ENCODE results near the gene RECK.
"Not testable (repeated sequence)": the region's sequence is repeated elsewhere in the genome, so short reads cannot be mapped to it uniquely, and the experiment has no call there.

RECK gene

GRCh38 chr9:36119476-36119875 lies 82.8 kb downstream of the RECK start:
- no peak for DNase-seq

- DNase-seq, result peak; percentile 28
These were observed 84.0 kb downstream of the RECK start for GRCh38 chr9:36120705-36121104.

DNA sequence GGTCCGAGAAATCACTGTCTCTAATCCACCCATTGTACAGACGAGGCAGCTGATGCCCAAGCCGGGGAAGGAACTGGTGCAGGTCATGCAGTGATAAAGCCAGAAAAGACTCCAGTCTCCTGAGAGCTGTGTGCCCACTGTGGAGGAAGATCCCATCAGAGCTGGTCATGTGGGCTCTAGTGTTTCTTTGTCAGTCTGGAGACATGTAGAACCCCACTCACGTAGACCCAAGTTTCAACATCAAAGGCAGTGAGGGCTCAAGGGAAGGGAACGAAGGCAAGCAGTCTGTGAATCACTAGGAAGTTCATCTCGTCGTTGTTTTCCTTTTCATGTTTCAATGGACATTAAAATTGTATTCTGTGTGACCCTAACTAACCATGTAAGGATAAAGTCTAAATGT lies 85.3 kb downstream of the RECK start:
- DNase-seq, result no peak

GRCh38 chr9:36123515-36123914 lies 86.8 kb downstream of the RECK start:
- no peak for DNase-seq

DNA sequence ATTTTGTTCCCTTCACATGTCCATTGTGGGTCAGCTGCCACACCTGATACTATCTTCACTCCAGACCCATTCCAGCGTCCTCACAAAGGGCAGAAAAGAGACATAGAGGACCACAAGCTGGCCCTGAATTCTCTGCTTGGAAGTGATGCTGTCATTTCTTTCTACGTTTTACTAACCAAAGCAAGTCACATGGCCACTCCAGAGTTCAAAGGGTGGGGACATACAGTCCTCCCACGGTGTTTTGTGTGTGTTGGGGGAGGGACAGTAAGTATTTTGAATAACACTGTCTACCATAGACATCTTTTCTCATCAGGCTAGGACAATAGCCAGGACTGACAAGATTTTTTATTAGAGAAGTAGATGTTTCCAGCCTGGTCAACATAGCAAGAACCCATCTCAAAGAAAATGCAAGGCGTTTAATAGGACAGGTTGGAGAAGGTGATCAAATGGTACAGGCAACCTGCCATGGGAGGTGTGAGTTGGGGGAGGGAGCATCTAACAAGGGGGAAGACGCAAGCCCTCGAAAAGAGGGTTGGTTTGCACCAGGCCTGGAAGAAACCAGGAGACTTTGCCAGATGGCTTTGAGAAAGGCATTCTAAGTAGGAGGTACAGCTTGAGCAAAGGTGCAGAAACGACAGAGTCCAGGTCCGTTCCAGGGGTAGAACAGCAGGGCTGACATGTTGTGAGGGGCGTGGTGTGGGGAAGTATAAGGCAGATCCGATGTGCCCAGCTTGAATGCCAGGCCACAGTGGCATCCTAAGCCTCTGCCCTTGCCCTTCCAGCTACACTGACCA lies 88.5 kb downstream of the RECK start:
- no peak for DNase-seq

DNA sequence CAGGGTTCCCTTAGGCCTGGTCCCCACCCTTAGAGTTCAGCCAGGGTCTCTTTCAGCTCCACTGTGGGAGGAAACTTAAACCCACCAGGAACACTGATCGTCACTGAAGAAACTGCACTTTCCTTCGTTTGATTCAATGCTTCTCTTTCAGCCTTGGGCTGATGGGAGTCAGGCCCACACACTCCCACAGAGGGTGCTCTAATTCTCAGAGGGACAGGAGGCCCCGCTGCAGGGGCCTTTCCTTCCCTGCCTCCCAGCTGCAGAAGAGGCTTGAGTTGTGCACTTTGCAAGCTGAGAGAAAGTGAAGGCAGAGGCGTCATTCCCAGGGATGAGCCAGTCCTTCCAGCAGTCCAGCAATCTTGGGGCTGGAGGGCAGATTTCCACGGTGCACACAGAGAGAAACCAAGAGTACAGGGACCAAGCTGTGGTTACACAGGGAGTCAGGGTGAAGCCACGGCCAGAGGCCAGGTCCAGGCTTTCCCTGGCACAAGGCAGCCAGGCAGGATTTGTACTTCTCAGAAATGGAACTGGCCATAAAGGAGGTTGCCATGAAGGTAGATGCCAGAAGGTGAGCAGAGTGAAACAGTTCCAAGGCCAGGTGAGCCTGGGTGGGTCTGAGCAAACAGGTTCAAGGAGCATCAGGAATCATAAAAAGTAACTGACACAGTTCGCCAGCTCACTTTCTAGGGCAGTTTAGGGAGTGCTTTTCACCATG lies 89.5 kb downstream of the RECK start:
- DNase-seq, result no peak

DNA sequence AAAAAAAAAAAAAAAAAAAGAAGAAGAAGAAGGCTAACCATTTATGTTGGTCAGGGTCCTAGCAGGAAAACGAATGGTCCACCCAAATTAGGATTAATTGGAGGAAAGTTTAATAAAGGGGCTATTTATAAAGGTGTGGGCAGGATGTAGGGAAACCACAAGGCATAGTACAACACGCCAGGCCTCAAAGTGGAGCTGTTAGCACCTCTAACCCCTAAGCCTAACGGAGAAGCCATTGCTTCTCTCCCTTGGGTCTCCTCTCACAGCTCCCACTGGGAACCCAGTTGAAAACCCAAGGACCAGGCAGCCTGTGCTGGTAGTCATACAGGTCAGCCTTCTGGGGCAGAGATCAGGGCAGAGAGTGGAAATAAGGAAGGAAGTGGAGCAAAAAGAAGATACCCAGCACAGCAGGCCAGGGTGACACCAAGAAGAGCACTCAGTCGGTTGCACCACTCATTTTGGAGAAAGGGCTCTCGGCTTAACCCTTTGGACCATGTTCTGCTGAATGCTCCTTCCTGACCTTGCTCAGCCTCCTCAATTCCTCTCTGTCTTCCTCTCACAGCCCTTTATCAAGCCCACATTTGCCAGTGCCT lies 91.0 kb downstream of the RECK start:
- DNase-seq, result no peak

DNA sequence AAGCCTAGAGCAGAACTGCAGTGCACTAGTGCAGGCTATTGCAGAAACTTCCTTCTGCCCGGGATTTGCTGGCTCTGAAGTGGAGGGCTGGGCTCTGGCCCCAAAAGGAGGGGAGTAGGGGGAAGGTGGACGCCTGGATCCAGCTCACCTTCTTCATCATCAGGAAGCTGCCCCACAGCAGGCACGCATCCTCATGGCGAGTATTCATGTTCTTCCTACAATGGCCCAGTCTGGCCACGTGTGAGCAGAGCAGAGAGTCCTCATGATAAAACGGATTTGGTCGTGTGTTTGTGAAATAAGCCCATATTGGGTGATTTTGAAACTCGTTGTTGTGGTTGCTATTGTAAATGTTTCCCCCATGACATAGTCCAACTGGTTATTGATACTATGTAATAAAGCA lies 91.6 kb downstream of the RECK start:
- DNase-seq, result no peak

- no peak for DNase-seq
These were observed 92.4 kb downstream of the RECK start for GRCh38 chr9:36129139-36129538.

DNA sequence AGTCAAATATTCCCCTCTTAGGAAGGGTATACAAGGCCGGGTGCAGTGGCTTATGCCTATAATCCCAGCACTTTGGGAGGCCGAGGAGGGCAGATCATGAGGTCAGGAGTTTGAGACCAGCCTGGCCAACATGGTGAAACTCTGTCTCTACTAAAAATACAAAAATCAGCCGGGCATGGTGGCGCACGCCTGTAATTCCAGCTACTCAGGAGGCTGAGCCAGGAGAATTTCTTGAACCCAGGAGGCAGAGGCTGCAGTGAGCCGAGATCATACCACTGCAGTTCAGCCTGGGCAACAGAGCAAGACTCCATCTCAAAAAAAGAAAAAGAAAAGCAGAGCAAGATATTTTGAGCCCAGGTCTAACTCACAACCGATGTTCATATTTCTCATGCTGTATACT lies 95.0 kb downstream of the RECK start:
- DNase-seq, result not testable (repeated sequence)

- DNase-seq, result peak; percentile 30
These were observed 95.4 kb downstream of the RECK start for GRCh38 chr9:36132086-36132485.

- no peak for DNase-seq
These were observed 98.2 kb downstream of the RECK start for GRCh38 chr9:36134761-36135505.

GRCh38 chr9:36135741-36136271 lies 99.1 kb downstream of the RECK start:
- DNase-seq, result no peak

DNA sequence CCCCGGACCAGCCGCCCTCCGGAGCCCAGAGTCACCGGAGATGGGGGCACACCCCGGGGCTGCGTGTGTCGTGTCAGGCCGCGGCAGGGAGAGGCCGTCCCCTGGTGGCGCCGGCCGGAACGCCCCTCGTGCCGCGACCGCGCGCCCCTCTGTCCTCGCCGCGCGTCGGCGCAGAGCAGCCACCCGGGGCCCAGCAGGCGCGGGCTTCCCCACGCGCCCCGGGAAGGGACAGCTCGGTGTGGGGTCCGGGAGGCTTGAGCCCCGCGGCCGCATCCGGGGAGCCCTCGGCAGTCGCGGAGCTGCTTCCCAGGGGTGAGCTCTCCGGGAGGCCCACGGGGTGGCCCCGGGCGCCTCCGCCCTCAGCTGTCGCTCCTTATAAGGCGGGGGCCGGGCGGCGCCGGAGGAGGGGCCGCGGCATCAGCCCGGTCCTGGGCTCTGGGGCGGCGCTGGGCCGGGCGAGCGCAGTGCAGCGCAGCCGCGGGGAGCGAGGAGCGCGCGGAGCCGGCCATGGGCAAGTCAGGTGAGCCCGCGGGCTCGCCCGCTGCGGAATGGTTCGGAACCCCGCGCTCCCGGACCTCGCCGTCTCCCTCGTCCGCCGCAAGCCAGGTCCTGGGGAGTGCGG lies 99.7 kb downstream of the RECK start, which contains the start of gene GLIPR2:
GLIPR2 (plus strand) TSS at position 462 of the 622 bp plus-strand sequence; CDS start at position 508, 46 bp downstream.
- DNase-seq, result peak; percentile 54

- peak; percentile 16 for DNase-seq
These were observed 100.2 kb downstream of the RECK start for GRCh38 chr9:36136894-36137391.

DNA sequence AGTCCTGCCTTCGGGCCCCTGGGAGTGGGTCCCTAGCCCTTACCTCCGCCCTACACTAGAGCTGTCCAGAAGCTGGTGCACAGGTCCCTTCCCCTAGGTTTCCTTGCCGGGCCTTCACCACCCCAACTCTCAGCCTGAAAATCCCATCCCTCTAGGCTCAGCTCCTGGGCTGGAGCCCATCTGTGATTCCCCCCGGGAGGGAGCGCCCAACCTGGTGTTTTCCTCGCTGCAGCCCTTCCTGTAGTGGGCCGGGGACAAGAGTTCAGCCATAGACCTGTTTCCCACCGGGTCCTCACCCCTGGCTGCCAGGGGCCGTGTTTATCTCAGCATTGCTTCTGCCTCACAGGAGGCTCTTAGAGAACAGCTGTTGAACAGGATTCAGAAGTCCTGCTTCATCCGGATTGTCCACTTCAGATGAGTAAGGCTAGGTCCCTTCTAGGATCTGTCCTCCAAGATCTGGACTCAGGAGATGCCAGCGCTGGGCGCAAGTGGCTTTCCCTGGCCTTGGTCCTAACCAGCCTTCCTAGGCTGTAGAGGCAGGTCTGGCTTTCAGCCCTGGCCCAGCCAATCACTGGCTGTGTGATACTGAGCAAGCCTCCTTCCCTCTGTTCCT lies 100.8 kb downstream of the RECK start:
- DNase-seq, result no peak

DNA sequence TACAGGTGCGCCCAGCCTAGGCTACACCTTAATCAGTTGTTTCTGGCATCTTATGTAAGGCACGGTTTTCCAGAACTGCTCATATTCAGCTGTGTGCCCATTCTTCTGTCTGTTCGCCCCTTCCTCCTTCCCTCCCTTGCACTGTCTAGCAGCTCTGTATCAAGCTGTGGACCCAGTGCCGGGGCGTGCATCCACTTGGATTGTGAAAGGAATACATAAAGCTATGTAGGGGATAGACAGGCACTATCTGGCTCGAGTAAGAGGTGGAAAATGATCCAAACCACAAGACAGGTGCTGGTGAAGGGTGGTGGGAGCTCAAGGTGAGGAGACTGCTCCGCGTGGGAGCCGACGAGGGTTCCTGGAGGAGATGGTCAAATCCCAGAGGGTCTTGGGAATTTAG lies 101.8 kb downstream of the RECK start:
- DNase-seq, result no peak

GRCh38 chr9:36138901-36139300 lies 102.2 kb downstream of the RECK start:
- no peak for DNase-seq

DNA sequence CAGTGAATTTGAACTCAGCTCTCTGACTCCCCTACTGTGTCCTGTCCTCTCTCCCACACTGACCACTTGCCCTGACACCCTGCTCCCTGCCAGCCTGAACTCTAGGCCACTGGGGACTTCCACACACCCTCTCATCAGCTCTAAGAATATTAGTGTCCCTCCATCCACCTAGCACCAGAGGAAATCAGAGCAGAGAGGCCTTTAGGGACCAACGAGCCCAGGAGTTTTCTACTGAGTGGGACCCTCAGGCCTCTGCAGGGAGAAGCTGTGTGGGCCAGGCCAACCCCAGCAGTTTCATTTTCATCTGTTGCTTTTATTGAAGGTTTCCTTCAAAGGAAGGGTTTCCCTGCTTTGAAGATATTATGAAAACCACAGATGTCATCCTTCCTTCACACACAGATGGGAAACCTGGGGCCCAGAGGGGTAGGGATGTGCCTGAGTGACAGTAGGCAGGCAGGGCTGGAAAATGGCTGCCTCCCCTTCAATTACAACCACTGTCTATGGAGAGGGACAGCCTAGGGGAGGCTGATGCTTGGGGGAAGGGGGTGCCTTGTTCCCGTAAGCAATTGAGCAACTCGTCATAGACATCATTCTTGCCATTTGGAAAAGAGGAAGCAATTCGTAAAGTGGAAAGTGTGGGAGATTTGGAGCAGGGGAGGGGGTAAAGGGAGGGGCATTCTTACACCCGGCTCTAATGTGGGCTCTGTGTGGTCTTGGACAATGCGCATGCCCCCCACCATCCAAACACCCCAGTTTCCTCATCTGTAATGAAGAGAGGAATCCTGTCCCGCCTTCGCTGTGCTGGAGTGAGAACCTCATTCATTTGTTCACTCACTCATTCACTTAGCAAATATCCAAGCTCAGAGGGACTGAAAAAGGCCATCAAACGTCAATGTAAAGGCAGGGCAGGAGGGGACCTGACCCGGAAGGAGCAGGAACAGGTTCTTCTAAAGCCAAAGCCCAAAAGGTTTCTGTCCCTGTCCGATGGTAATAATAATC lies 103.7 kb downstream of the RECK start:
- peak; percentile 53 for DNase-seq

- peak; percentile 13 for DNase-seq
These were observed 104.6 kb downstream of the RECK start for GRCh38 chr9:36141288-36141687.
